ENCODE data around the gene FSTL3.

FSTL3 gene

GRCh38 chr19:732148-733069, 56.2 kb downstream of the FSTL3 start:
- TF ChIP-seq CTCF (IDR thresholded peaks at IDR 0.05; ENCODE audit: low read depth, low read length, missing control alignments) = peak; percentile 3

More at GRCh38 chr19:732148-733069, 56.2 kb downstream of the FSTL3 start:
- Histone ChIP-seq H3K36me3 (replicated peaks) (no peaks in the 10 kb centered on the region), H3K27me3 (replicated peaks) (no peaks in the 10 kb centered on the region), H3K4me3 (ENCODE audit: low read depth, low read length) (no peak overlapping the region), H3K27ac (no peak overlapping the region)
- no peak for DNase-seq
- in situ Hi-C loops (cut with HindIII; ENCODE audit: low pct_ligation_motif_present, low sequenced_read_pairs) = no loop called here

Measured in brain microvascular endothelial cell (primary cell).